Panc1 (cell line): Measurements from ENCODE around the gene STAU1. TPM values are rescaled to one million over a fixed set of nuclear protein-coding genes. Genes with fewer than 3 reads are reported as not detected.

Source experiments
- ATAC-seq: fragments of 200-7000 bp; cut with Tn5 transposase; 2 replicates; pipeline ENCODE4 v1.9.1; 2020; ENCODE audit warnings: mild to moderate bottlenecking, moderate library complexity
- BruUV-seq: library from RNA; stranded (reverse); fragments of 400-500 nt; replicated peaks from 2 replicates; lab custom pipeline; 2021; lab: Mats Ljungman, UMichigan
- CTCF ChIA-PET: fragments of 300-600 bp; sonication (Branson Sonifier 250); formaldehyde crosslinking; loops from one replicate; lab custom pipeline; 2022; ENCODE audit warnings: antibody characterized with exemption; lab: Charles Lee
- POLR2A ChIA-PET: fragments of 300-600 bp; sonication (Branson Sonifier 250); formaldehyde crosslinking; loops from one replicate; lab custom pipeline; 2022; ENCODE audit warnings: antibody characterized with exemption; lab: Charles Lee
- DNase-seq: peaks from one replicate; pipeline ENCODE4 v3.0.0-alpha.2; 2010; ENCODE audit warnings: low read depth, low spot score
- H3K27ac ChIP-seq: 2 replicates; pipeline ENCODE4 v1.5.1; 2011; ENCODE audit warnings: mild to moderate bottlenecking, low read length, inconsistent platforms
- H3K27me3 ChIP-seq: fragments of 200-500 bp; sonication (Bioruptor generic); 2 replicates; pipeline ENCODE4 v1.6.0; 2014; ENCODE audit warnings: low read length, inconsistent platforms; ENCODE audit not compliant: control insufficient read depth, insufficient read depth
- H3K36me3 ChIP-seq: fragments of 200-500 bp; sonication (Bioruptor generic); 2 replicates; pipeline ENCODE4 v1.5.1; 2014; ENCODE audit warnings: inconsistent platforms, mild to moderate bottlenecking, low read length, moderate library complexity; ENCODE audit not compliant: control insufficient read depth, insufficient read depth
- H3K4me1 ChIP-seq: 2 replicates; pipeline ENCODE4 v1.5.1; 2011; ENCODE audit warnings: inconsistent platforms, mild to moderate bottlenecking, low read length, moderate library complexity; ENCODE audit not compliant: control insufficient read depth, insufficient read depth
- H3K4me3 ChIP-seq, 2 experiments: 2 replicates each; pipeline ENCODE4 v1.5.1; 2011 to 2012; ENCODE audit warnings: low read depth in 2 of 2, low read length in 2 of 2, mild to moderate bottlenecking in 2 of 2, inconsistent platforms in 1 of 2, moderate library complexity in 1 of 2
- H3K9me3 ChIP-seq: fragments of 200-500 bp; sonication (Bioruptor generic); 2 replicates; pipeline ENCODE4 v1.5.1; 2014; ENCODE audit warnings: low read depth, mild to moderate bottlenecking, inconsistent platforms, low read length, moderate library complexity; ENCODE audit not compliant: control insufficient read depth, insufficient read depth
- POLR2AphosphoS5 ChIP-seq: IDR thresholded peaks from 2 replicates; pipeline ENCODE4 v1.6.1; 2012; ENCODE audit warnings: mild to moderate bottlenecking, low read depth, low read length, moderate library complexity
- REST ChIP-seq, 2 experiments: IDR thresholded peaks; 2 replicates each; pipeline ENCODE4 v1.6.1; 2011 to 2012; ENCODE audit warnings: low read depth in 2 of 2, control low read depth in 1 of 2, low read length in 1 of 2, mild to moderate bottlenecking in 1 of 2, moderate library complexity in 1 of 2; ENCODE audit not compliant: insufficient read depth in 1 of 2
- SIN3A ChIP-seq: IDR thresholded peaks from 2 replicates; pipeline ENCODE4 v1.6.1; 2012; ENCODE audit warnings: low read depth, mild to moderate bottlenecking, low read length, moderate library complexity, borderline replicate concordance; ENCODE audit not compliant: insufficient read depth
- TCF7L2 ChIP-seq: IDR thresholded peaks from 2 replicates; pipeline ENCODE4 v1.6.1; 2011; ENCODE audit warnings: mild to moderate bottlenecking, low read depth, low read length, inconsistent platforms
- in situ Hi-C: cut with HindIII; loops from 2 replicates; pipeline ENCODE4 v1.10.0; 2016; ENCODE audit warnings: low sequenced_read_pairs, low pct_unique_long_range_greater_than_20kb
- intact Hi-C: fragments of 100-400 bp; cut with micrococcal nuclease; formaldehyde crosslinking; loops from one replicate; pipeline ENCODE4 v1.10.0; 2022; ENCODE audit not compliant: unreplicated experiment
- total RNA-seq: library from RNA; stranded (reverse); gene quantifications from one replicate; pipeline ENCODE4 v1.2.1, GENCODE V29; 2021; ENCODE audit not compliant: unreplicated experiment
- TF ChIP-seq, protein P1 (sequence below): fragments of 450-650 bp; IDR thresholded peaks from 2 replicates; pipeline ENCODE4 v1.5.1; 2017; ENCODE audit warnings: mild to moderate bottlenecking

The STAU1 gene
- total RNA-seq, 1 experiment from 2014 or later: 103 TPM

- H3K36me3 ChIP-seq: no peaks in the 10 kb centered on the region
- in situ Hi-C loops (no loop called here), intact Hi-C loops (no loop called here)
- H3K4me3 ChIP-seq: no peak overlapping the region
- no peaks in the 10 kb centered on the region for H3K27me3 ChIP-seq
- no peaks in the 10 kb centered on the region for H3K4me1 ChIP-seq
- TF ChIP-seq SIN3A: no peak
- no peak for TF ChIP-seq TCF7L2
- TF ChIP-seq POLR2AphosphoS5: no peak
- TF ChIP-seq, protein P1, sequence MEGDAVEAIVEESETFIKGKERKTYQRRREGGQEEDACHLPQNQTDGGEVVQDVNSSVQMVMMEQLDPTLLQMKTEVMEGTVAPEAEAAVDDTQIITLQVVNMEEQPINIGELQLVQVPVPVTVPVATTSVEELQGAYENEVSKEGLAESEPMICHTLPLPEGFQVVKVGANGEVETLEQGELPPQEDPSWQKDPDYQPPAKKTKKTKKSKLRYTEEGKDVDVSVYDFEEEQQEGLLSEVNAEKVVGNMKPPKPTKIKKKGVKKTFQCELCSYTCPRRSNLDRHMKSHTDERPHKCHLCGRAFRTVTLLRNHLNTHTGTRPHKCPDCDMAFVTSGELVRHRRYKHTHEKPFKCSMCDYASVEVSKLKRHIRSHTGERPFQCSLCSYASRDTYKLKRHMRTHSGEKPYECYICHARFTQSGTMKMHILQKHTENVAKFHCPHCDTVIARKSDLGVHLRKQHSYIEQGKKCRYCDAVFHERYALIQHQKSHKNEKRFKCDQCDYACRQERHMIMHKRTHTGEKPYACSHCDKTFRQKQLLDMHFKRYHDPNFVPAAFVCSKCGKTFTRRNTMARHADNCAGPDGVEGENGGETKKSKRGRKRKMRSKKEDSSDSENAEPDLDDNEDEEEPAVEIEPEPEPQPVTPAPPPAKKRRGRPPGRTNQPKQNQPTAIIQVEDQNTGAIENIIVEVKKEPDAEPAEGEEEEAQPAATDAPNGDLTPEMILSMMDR: no peak
- no peak for TF ChIP-seq REST (IDR thresholded peaks at IDR 0.05; ENCODE audit: insufficient read depth in 1 of 2, low read depth in 2 of 2, low read length in 1 of 2)
- BruUV-seq: no TSS peak
- ChIA-PET CTCF (no interaction called here), POLR2A (no interaction called here)
- no peak for DNase-seq
- no peak overlapping the region for H3K27ac ChIP-seq
- no peak for ATAC-seq
- H3K9me3 ChIP-seq: no peaks in the 10 kb centered on the region
Measured at GRCh38 chr20:49171909-49172308, 16.2 kb downstream of the STAU1 start.

- TF ChIP-seq SIN3A (no peak), POLR2AphosphoS5 (no peak), REST (IDR thresholded peaks at IDR 0.05; ENCODE audit: insufficient read depth in 1 of 2, low read depth in 2 of 2, low read length in 1 of 2) (no peak), TCF7L2 (no peak)
- TF ChIP-seq, protein P1: no peak
- Histone ChIP-seq H3K27me3 (no peaks in the 10 kb centered on the region), H3K27ac (no peak overlapping the region), H3K9me3 (no peaks in the 10 kb centered on the region), H3K4me1 (no peaks in the 10 kb centered on the region), H3K4me3 (no peak overlapping the region), H3K36me3 (0 out of 2 replicates have a peak, but pooled peaks cover under 1% of the 10 kb centered on the region)
- DNase-seq (no peak), ATAC-seq (no peak)
- intact Hi-C loops (no loop called here), in situ Hi-C loops (no loop called here)
- CTCF ChIA-PET: no interaction called here
- no TSS peak for BruUV-seq
- POLR2A ChIA-PET: no interaction called here
Measured at GRCh38 chr20:49170714-49171113, 17.4 kb downstream of the STAU1 start.
